NCI-H2081 treated with DMSO at 0.1 percent for 48 hours (cell line): ENCODE results near the gene FGD5.
"Not testable (repeated sequence)": the region's sequence is repeated elsewhere in the genome, so short reads cannot be mapped to it uniquely, and the experiment has no call there.

ENCODE experiments used
- DNase-seq: peaks from one replicate; lab custom pipeline; 2025; lab: John Stamatoyannopoulos, UW

Gene FGD5

DNA sequence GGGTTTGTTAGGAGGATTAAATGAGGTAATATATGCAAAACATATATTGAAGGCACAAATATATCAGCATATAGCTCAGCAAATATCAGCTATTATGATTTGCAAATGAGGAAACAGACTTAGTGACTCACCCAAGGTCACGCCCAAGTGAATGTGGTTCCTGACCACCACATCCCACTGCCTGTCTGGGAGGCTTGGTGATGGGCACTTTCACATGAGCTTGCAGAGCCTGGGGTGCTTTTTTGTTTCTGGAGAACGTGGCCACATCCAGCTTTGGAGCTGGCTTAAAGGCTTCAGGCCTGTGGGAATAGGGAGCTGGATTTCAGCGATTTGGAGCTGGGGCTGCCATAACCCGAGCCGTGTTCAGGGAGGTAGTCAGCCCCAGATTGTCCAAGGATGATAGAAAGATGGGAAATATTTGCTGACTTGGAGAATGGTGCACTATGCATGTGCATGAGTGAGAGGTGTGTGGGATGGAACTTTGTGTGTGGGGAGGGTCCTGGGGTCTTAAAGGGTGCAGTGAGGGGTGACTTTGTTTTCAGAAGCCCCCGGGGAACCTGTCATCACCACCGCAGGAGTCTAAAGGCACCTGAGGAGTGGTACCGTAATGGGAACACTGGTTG is 12.0 kb upstream of the FGD5 start:
- no peak for DNase-seq

DNA sequence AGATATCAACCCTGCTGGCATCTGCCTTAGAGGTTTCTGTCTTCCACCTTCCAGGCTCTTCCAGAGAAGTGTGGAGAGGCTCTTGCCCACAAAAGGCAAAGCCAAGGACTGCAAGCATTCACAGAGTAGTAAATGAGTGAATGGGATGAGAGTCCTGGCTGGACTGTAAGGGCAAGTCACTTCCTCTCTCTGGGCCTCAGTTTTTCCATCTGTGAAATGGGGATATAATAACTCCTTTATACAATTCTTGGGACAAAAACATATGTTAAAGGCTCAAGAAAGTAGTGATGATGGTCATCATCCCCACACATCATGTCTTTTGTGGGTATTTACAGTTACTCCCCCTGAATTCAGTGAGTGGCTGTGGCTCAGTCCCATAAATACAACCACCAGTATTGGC is 10.7 kb upstream of the FGD5 start:
- no peak for DNase-seq

DNA sequence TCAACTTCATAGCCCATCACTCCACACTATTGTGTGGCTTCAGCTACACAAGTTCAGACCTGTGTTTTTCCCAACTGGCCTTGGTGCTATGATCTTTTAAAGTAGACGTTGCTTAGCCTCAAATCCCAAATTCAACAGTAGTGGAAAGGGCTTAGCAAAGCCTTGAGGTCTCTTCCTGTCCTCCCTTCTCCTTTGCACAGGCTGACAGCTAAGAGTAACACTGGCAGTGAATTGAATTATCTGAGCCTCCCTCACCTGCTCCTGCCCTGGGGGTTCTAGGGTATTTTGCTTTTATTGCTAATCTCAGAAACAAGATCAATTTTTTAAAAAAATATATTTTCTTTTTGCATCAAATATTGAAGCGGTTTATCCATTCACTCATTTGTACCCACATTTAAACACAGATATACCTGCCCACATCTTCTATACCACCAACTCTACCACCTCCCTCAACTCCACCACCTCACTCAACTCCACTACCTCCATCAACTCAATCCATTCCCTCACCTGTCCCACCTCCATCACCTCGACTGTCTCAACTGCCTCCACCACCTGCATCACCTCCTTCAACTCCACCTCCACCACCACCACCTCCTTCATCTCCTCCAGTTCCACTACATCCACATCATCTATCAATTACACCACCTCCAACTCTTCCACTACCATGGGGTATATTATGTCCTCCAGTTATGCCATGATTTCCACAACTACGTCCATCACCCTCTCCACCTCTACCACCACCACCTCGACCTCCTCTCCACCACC is 10.1 kb upstream of the FGD5 start:
- DNase-seq, result no peak

DNA sequence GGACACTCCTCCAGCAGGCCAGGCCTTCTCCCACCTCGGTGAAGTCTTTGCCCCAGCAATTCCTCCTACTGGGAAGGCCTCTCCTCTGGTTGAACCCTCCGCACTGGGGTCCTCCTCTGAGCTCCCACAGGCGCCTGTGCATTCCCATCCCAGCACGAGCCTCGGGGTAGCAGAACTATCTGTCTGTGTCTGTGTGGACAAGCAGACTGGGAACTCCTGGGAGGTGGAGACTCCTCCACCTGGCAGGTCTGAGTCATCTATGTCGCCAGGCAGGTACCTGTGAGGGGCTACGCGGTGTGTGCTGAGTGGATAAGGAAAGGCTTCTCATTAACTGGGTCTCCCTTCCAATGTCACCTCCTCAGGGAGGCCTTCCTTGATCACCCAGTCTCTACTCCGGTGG is 9.2 kb upstream of the FGD5 start:
- not testable (repeated sequence) for DNase-seq

DNA sequence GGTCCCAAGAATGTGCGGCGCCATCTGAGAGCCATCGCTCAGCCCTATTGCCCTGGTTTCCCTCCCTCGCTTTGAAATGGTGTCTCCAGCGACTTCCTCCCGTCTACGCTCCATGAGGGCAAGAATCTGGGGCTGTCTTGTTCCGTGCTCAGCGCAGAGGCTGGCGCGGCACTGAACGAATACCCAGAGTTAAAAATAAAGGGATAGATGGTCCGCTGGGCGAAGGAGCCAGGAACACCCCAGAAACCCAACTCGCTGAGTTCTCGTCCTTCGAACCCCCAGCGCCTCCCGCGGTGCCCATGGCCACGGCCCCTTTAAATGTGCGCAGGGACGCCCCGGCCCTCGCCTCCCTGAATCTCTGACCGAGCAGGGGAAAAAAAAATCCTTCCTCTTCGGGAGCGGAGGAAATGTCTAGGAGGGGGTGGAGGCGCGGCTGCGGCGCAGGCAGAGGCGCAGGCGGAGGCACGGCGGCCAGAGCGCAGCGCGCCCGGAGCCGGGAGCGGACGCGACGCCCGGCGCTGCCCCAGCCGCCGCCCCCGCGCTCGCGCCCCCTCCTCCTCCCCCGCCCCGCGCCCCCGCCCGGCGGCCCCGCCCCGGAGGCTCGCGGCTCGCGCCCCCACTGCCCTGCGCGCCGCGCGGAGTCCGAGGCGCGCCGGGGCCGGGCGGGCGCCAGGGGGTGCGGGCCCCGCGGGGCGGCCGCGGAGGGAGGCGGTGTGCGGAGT is 8.5 kb upstream of the FGD5 start:
- no peak for DNase-seq

DNA sequence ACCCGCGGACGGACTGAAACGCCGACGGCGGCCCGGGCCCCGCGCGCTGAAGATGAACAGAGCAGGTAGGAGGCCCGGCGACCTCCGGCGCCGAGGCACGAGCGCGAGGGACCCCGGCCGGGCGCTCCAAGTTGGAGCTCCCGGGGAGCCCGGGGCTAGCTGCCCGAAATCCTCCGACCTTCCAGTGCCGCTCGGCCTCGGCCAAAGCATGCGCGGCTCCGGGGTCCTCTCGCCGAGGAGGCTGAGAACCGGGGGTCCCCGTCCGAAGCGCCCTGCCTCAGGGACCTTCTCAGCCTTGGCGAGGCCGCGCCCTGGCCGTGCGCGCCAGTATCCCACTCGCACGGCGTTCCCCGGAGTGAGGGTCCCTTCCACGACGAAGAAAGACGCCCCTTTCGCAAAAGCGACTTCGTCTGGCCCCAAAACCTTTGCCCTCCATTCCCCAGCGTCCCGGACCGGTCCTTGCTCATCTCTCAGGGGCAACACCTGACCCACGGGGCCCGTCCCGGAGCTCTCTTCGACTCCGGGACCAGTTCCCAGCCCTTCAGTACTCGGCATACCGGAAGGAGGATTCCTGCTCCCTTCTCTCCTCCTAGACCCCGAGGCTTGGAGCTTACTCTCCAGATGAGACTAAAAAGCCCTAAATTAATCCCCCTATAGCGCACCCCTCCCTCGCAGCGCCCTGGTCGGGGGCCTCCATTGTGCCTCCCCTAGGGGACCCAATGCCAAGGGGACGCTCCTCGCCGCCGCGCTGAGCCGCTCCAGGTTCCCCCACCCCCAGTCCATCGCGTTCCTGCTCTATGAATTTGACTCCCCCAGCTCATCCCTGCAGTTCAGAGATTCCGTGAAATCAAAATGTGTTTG is 7.7 kb upstream of the FGD5 start:
- DNase-seq, result no peak

DNA sequence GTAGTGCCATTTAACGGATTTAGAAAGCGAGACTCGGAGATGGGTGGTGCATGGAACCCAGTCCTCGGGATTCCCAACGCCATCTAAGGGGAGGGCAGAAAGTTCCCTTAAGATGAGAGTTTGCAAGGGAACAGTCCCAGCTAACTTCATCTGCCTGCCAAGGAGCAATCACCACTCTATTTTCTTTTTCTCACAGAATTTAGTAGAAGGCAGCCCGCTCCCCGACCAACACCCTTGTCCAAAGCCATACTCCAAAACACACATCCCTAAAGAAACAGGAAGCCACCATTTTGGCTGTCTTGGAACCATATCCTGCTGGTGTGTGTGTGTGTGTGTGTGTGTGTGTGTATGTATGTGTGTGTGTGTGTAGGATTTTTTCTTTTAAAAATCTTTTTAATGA is 7.1 kb upstream of the FGD5 start:
- no peak for DNase-seq

DNA sequence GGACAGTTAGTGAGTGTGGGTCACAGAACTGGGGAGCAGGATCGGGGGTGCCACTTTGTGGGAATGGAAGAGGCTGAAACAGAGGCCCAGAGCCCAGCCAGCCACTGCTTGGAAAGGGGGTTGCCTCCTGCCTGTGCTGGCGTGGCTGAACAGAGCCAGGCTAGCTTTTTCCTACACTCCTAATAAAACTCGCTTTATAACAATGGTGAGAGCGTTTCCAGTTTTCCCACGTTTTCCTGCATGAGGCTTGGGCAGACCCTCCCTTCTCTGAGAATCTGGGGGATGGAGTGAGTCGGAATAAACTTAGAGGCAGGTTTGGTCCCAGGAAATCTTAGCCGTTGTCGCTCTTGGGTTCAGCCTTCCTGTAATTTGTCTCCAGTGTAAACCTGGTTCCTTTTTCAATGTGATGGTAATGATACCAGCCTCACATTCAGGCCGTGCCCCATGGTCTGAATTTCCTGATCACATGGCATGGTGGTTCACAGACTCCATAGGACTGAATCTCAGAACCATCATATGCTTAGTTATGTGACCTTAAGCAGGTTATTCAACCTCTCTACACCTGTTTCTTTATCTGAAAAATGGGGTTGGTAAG is 6.5 kb upstream of the FGD5 start:
- DNase-seq, result no peak

DNA sequence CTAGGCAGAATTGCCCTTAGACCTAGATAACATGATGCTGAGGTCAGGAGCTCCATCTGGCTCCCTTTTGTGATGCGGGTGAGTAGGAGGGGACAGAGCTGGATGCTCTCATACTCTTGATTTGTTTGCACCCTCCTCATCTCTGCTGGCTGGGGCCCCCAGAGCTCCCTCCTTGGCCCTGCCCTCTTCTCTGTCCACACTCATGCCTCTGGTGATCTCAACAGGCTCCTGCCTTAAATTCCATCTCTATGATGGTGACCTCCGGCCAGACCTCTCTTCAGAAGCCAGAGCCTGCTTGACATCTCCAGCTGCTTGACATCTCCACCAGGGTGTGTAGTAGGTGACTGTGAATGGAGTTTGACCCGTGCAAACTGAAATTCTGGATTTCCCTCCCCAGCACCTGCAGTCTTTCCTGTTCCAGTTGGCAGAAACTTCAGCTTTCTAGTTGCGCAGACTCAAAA is 4.3 kb upstream of the FGD5 start:
- no peak for DNase-seq

DNA sequence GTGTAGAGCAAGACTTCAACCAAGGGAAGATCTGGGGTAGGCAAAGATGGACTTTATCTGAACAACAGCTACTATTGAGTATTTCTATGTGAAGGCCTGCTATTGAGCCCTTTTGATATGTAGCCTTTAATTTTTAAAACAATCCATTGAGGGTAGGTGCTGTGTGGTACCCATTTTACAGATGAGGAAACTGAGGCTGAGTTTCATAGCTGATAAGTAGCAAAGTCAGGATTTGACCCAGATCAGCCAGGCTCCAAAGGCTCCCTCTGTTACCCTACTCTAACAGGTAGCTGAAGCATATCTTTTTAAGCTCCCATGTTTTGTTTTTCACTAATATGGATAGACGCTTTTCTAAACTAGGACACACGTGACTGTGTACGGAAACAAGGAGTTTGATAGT is 2.4 kb upstream of the FGD5 start:
- DNase-seq, result no peak

DNA sequence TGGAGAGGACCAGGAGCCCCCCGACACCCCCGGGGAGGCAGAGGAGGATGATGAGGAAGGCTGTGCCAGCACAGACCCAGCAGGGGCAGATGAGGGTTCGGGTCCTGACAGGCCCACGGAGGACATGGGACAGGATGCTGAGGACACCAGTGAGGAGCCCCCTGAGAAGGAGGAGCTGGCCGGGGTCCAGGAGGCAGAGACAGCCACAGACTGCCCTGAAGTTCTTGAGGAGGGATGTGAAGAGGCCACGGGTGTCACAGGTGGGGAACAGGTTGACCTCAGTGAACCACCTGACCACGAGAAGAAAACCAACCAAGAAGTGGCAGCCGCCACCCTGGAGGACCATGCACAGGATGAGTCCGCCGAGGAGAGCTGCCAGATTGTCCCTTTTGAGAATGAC is 909 bp downstream of the FGD5 start:
- no peak for DNase-seq

DNA sequence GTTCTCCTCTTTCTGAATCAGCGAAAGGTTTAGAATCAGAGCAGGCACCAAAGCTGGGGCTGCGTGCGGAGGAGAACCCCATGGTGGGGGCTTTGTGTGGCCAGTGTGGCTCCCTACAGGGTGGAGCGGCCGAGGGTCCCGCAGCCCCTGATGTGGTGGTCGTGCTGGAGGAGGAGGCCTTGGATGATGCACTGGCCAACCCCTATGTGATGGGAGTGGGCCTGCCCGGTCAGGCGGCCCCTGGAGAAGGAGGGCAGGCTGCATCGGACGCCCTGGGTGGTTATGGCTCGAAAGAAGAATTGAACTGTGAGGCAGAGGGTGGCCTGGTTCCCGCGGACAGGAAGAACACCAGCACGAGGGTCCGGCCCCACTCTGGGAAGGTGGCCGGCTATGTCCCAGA is 1.4 kb downstream of the FGD5 start:
- DNase-seq, result no peak

DNA sequence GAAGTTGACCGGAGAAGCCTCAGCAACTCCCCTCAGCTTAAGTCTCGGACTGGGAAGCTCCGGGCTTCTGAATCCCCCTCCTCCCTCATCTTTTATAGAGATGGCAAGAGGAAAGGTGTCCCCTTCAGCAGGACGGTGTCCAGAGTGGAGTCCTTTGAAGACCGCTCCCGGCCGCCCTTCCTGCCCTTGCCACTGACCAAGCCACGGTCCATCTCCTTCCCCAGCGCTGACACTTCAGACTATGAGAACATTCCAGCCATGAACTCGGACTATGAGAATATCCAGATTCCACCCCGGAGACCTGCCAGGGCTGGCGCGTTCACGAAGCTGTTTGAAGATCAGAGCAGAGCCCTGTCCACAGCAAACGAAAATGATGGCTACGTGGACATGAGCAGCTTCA is 2.4 kb downstream of the FGD5 start:
- no peak for DNase-seq

DNA sequence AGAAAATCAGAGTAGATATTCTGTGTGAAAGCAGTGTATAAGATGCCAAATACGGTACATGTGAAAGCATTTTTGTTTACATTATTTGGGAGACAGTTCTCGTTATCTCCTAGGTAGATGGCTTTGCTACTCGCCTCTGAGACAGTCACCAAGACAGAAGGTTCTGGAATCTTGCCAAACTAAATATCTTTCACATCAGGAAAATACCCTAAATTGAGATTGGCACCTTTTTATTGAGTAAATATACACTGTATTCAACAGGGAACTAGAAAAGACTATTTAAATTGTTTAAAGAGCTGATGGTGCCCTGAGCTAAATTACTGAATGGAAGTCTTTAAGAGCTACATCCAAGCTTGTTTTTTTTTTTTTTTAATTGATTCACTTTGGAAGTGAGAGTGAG is 3.4 kb downstream of the FGD5 start:
- DNase-seq, result no peak

DNA sequence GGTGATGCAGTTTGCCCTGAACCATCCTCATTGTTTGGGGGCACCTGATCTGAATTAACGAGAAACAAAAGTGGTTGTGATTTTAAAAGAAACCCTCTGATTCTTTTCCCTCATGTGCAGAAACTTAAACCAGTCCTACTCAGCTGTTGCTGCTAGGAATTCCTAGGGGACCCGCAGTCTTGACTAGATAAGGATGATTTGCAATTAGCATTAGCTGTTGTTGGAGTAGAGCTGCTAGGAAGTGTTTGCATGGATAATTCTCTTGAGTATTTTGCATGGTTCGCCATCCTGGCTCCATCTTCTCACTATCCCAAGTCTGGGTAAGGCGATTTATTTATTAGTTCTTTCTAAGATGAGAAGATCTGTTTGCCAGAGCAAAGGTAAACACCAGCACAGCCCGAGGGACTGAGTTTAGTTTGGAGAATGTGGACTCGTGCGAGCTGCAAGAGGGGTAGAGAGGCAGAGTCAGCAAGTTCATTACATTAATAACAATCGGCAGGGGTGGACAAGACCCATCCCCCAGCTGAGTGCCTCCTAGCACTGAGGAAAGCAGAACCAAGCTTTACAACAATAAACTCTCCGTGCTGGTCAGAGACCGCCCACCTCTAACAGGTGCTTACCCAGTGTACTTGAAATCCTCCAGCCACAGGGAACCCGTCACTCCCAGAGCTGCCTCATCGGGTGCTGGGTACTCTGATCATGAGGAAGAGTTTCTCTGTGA is 4.1 kb downstream of the FGD5 start:
- DNase-seq, result no peak

DNA sequence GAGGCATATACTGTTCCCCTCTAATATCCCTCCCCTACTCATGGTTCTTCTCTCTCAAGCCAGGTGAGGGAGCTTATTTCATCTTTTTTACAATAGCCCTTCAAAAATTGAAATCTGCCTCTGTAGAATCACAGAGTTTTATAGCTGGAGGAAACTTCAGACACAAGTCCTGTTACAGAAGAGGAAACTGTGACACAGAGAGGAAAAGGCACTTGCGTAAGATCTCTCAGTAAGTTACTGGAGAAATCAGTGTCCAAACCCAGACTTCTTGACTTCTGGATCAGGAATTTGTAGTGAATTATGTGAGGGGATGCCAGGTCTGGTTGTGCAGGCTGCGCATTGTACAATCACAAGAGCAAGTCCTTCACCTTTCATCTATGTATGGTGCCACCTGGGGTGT is 4.6 kb downstream of the FGD5 start:
- no peak for DNase-seq

DNA sequence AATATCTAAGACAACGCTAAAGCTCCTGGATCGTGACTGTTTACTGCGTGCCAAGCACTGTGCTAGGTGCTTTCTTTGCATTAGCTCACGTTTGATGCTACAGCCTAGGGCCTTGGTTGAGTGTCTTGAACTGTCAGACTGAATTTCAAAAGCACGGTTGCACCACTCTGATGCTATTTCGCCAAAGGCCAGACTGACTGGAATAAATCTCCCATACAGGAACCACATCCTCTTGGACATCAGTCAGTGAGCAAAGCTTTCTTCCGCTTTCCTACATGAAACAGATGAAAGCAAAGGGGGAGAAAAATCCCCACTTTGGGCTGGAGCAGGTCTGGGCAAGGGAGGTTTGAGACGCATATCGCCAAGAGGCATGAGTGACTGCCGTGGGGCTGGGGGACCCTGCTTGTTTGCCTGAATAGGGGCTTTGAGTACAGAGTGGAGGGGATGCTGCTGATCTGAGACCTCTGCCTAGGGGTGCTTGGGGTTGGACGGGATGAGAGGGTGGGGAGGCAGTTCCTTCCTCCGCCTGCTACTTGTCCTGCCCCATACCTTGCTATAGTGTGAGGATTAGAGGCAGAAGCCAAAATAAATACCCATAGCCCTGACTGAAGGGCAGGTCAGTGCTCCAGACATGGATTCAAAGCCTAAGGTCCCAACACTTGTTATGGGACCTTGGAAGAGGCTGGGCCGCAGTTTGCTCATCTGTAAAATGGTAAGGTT is 5.3 kb downstream of the FGD5 start:
- DNase-seq, result no peak

DNA sequence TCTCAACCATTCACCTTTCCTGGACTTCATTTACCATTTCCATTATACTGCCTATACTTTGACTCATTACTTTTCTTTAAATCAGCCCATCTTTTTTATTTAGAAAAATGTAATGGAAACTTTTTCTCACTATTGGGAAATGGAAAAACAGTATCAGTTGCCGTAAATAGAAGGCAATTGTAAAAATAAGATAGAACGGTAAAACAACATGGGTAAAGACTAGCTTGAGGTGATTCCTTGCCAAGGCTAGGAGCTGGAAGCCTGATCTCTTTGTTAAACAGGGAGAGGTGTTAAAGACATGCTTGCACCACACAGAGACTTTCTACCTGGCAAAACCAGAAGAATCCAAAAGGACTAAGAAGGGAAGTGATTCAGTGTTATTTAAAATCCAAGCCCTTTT is 5.9 kb downstream of the FGD5 start:
- no peak for DNase-seq

DNA sequence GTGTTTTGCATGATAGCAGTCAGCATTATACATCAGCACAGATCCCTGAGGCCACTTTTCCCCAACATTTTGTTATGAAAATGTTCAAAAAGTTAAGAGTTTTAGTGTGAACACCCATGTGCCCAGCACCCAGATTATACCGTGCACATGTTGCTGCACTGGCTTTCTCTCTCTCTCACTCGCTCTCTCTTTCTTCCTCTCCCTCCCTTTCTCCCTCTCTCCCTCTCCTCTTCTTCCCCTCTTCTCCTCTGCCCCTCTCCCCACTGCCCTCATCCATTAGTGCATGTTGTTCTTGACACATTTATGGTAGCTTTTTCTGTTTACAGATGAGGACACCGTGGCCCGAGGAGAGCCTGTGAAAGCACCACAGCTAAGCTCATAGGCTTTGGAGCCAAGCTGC is 7.3 kb downstream of the FGD5 start:
- no peak for DNase-seq

DNA sequence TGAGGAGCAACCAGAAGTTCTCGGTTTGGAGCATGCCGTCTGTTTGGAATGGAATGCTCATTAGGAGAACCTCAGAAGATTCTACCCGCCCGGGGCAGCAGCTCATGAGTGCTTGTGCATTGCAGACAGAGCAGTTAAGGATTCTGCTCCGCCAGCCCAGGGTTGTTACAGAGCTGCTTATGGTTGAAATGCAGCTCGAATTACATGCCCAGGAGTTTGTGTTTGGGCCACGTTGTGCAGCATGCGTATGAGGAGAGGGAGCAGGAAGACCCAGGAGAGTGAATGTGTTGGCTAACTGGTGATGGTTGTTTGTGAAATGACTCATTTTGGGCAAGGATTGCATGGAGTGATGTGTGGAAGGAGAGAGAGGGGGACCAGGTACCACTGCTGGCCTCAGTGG is 9.0 kb downstream of the FGD5 start:
- DNase-seq, result no peak

DNA sequence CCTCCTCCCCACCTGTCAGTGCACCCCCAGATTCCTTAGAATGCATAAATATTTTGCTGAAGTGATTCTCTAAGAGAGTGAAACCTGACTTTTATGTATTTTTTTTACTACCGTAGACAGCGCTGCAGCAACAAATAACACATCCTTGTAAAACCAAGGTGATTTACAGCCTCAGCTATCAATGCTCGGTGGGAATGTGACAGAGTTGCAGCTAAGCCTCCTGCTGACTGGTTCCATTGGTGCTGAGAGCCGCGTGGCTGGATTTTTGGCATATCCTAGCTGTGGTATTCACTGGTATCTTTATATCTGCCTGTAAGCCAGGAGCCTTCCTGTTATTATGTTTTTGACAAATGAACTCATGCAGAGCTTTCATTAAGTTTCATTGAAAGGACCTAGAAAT is 11.0 kb downstream of the FGD5 start:
- no peak for DNase-seq
